Pancreas (tissue), 10 donors: ENCODE results near the gene ANKIB1. TPM values are rescaled to one million over a fixed set of nuclear protein-coding genes. Genes with fewer than 3 reads are reported as not detected.

Experiments
- ATAC-seq, 4 donors: fragments of 200-7000 bp; cut with Tn5 transposase; one replicate each; pipeline versions ENCODE4 v1.8.0 to v1.9.1; 2020; ENCODE audit warnings: mild to moderate bottlenecking in 4 of 4, moderate library complexity in 4 of 4
- DNase-seq, 6 donors: peaks; one replicate each; pipeline ENCODE4 v3.0.0-alpha.2; 2020
- FAIRE-seq: peaks from 2 replicates; lab custom pipeline; 2012; peaks lifted over from hg19 to GRCh38; lab: Jason Lieb, UNC
- H3K27ac ChIP-seq, 4 donors: fragments of 200-600 bp; sonication (generic); 1 replicate in 3 of 4; 2 replicates in 1 of 4; pipeline versions ENCODE4 v1.5.0 to v1.8.0; 2020
- H3K27me3 ChIP-seq, 4 donors: fragments of 200-600 bp; one replicate each; pipeline ENCODE4 v1.8.0; 2021
- H3K36me3 ChIP-seq, 3 donors: fragments of 200-600 bp; sonication (generic) in 1 of 3; one replicate each; pipeline versions ENCODE4 v1.5.0 to v1.8.0; 2020 to 2021
- H3K4me1 ChIP-seq, 3 donors: fragments of 200-600 bp; one replicate each; pipeline ENCODE4 v1.8.0; 2021
- H3K4me3 ChIP-seq, 4 donors: fragments of 200-600 bp; sonication (generic) in 2 of 4; one replicate each; pipeline versions ENCODE4 v1.5.0 to v1.8.0; 2020 to 2021
- H3K9me3 ChIP-seq, 4 donors: fragments of 200-600 bp; one replicate each; pipeline ENCODE4 v1.8.0; 2021
- WGBS, 2 donors: extraction: QIAGEN DNeasy Blood & Tissue Kit; methylation state at CpG; one replicate each; pipeline ENCODE4 v1.1.7; 2013; 5-methylcytosine and 5-hydroxymethylcytosine counted together
- intact Hi-C, 3 donors: fragments of 100-400 bp; cut with DNase I; formaldehyde crosslinking; loops; one replicate each; pipeline versions ENCODE4 v1.11.1 to v1.14.2; 2022
- polyA plus RNA-seq, 2 donors: library from polyadenylated mRNA; stranded (reverse); fragments of 200-250 nt; gene quantifications; one replicate each; pipeline ENCODE4 v1.2.3, GENCODE V29; 2013
- total RNA-seq, 6 donors: library from RNA; stranded (reverse); fragmentation: NEBNext Ultra II Directional in 4 of 6; extraction: Animal tissue kit (Norgen Biotek cat#: 25700) in 4 of 6; gene quantifications; one replicate each; pipeline versions ENCODE4 v1.2.1 to v1.2.4, GENCODE V29; 2021 to 2023
- TF ChIP-seq, protein P1 (sequence below), 4 donors: fragments of 200-600 bp; sonication (generic) in 3 of 4; IDR thresholded peaks; one replicate each; pipeline versions ENCODE4 v1.5.0 to v1.8.0; 2021; ENCODE audit warnings: antibody characterized with exemption in 4 of 4
- donor health status: healthy with polysubstance abuse.
- donor health status: DM: no; HTN: no; CAD: no; lungs with moderate emphysema.
- donor health status: DM: no; HTN: no; CAD: no.
- donor health status: control.
- donor health status: control.
- donor health status: Bipolar disorder and iron deficiency.
- donor health status: DM: yes; HTN: yes; CAD: no.
- donor health status: DM: no; HTN: no; CAD: no.
- donor health status: DM: no; HTN: no; CAD: no.
- donor health status: DM: yes; HTN: yes; CAD: no.

The ANKIB1 gene
- total and polyA plus RNA-seq, 8 donors: 7.7 to 36.5 (median 20.8) TPM

- TF ChIP-seq, protein P1, sequence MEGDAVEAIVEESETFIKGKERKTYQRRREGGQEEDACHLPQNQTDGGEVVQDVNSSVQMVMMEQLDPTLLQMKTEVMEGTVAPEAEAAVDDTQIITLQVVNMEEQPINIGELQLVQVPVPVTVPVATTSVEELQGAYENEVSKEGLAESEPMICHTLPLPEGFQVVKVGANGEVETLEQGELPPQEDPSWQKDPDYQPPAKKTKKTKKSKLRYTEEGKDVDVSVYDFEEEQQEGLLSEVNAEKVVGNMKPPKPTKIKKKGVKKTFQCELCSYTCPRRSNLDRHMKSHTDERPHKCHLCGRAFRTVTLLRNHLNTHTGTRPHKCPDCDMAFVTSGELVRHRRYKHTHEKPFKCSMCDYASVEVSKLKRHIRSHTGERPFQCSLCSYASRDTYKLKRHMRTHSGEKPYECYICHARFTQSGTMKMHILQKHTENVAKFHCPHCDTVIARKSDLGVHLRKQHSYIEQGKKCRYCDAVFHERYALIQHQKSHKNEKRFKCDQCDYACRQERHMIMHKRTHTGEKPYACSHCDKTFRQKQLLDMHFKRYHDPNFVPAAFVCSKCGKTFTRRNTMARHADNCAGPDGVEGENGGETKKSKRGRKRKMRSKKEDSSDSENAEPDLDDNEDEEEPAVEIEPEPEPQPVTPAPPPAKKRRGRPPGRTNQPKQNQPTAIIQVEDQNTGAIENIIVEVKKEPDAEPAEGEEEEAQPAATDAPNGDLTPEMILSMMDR (IDR thresholded peaks at IDR 0.05): no peak
- Histone ChIP-seq H3K4me1 (no peaks in the 10 kb centered on the region), H3K4me3 (no peak overlapping the region), H3K27me3 (no peaks in the 10 kb centered on the region), H3K9me3 (peaks cover 0 to 3% (median 0%) of the 10 kb centered on the region in 4 donors), H3K27ac (no peak overlapping the region), H3K36me3 (no peaks in the 10 kb centered on the region)
- 71 to 80% methylated on average over 4 of the region's 4 CpGs for WGBS, 2 donors
- ATAC-seq (peak in 3 of 4 donors; percentile 21 to 47 (median 27)), DNase-seq (no peak), FAIRE-seq (no peak)
- intact Hi-C loops: no loop called here
These were observed 85.2 kb downstream of the ANKIB1 start for GRCh38 chr7:92330835-92331438.

GRCh38 chr7:92331508-92331907 lies 85.7 kb downstream of the ANKIB1 start:
- Histone ChIP-seq H3K27ac (no peak overlapping the region), H3K4me1 (no peaks in the 10 kb centered on the region), H3K9me3 (peaks cover 0 to 3% (median 0%) of the 10 kb centered on the region in 4 donors), H3K27me3 (no peaks in the 10 kb centered on the region), H3K36me3 (no peaks in the 10 kb centered on the region), H3K4me3 (no peak overlapping the region)
- TF ChIP-seq, protein P1 (IDR thresholded peaks at IDR 0.05): no peak
- no peak for FAIRE-seq
- intact Hi-C loops: no loop called here
- WGBS, 2 donors: 98% methylated on average over 4 of the region's 4 CpGs
- no peak for DNase-seq
- no peak for ATAC-seq

- TF ChIP-seq, protein P1 (IDR thresholded peaks at IDR 0.05): no peak
- intact Hi-C loops: no loop called here
- FAIRE-seq: no peak
- DNase-seq: no peak
- Histone ChIP-seq H3K4me1 (peaks cover 0 to 4% (median 0%) of the 10 kb centered on the region in 3 donors), H3K4me3 (no peak overlapping the region), H3K27ac (no peak overlapping the region), H3K9me3 (peaks cover 0 to 3% (median 0%) of the 10 kb centered on the region in 4 donors), H3K36me3 (no peaks in the 10 kb centered on the region), H3K27me3 (no peaks in the 10 kb centered on the region)
- 92 to 93% methylated on average over 3 of the region's 3 CpGs for WGBS, 2 donors
- ATAC-seq: no peak
These were observed 87.0 kb downstream of the ANKIB1 start for GRCh38 chr7:92332782-92333181.

DNA sequence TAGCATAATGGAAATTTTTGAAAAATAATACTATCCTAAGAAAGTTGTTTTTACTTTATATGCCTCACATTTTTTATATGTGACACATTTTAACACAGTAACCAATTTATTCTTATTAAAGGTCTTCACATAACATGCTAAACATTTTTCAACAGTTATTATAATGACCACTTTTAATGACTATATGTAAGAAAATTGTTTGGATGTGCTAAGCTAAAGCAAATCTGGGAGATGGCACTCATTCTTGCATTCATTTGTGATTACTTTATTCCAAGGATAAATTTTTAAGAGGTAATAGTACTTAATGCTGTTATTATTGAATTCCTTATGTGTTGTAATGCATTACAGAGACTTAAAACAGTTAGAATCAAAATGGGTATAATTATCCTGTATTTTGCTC lies 88.1 kb downstream of the ANKIB1 start:
- H3K27me3 ChIP-seq: no peaks in the 10 kb centered on the region
- no peak overlapping the region for H3K4me3 ChIP-seq
- intact Hi-C loops: no loop called here
- H3K36me3 ChIP-seq: no peaks in the 10 kb centered on the region
- FAIRE-seq: no peak
- H3K4me1 ChIP-seq: peaks cover 0 to 4% (median 0%) of the 10 kb centered on the region in 3 donors
- TF ChIP-seq, protein P1 (IDR thresholded peaks at IDR 0.05): no peak
- H3K9me3 ChIP-seq: peaks cover 0 to 3% (median 0%) of the 10 kb centered on the region in 4 donors
- ATAC-seq: no peak
- H3K27ac ChIP-seq: no peak overlapping the region
- DNase-seq: no peak

- no peaks in the 10 kb centered on the region for H3K36me3 ChIP-seq
These were observed 89.8 kb downstream of the ANKIB1 start for GRCh38 chr7:92335574-92335973.

More at GRCh38 chr7:92335574-92335973, 89.8 kb downstream of the ANKIB1 start:
- no peak for ATAC-seq
- no peak overlapping the region for H3K4me3 ChIP-seq
- TF ChIP-seq, protein P1 (IDR thresholded peaks at IDR 0.05): no peak
- FAIRE-seq: no peak
- H3K9me3 ChIP-seq: peaks cover 0 to 3% (median 0%) of the 10 kb centered on the region in 4 donors
- no peaks in the 10 kb centered on the region for H3K27me3 ChIP-seq
- no peak for DNase-seq
- intact Hi-C loops: no loop called here
- H3K4me1 ChIP-seq: peaks cover 0 to 4% (median 0%) of the 10 kb centered on the region in 3 donors
- no peak overlapping the region for H3K27ac ChIP-seq
